K562 (cell line): ENCODE results near the gene ABCA10. TPM values are rescaled to one million over a fixed set of nuclear protein-coding genes. Genes with fewer than 3 reads are reported as not detected.

ENCODE experiments used
- ATAC-seq: fragments of 200-7000 bp; cut with Tn5 transposase; 3 replicates; pipeline ENCODE4 v1.9.1; 2020; ENCODE audit warnings: moderate library complexity
- BruUV-seq: library from RNA; stranded (reverse); fragments of 400-500 nt; replicated peaks from 2 replicates; lab custom pipeline; 2021; lab: Mats Ljungman, UMichigan
- CTCF ChIA-PET: fragments of 300-600 bp; formaldehyde crosslinking; extraction: SDS; loops from one replicate; lab custom pipeline; 2021; ENCODE audit warnings: low intra/inter-chr PET ratio; lab: Yijun Ruan, JAX
- POLR2A ChIA-PET: fragments of 300-600, 350-650 bp; sonication (Branson Sonifier 250); formaldehyde crosslinking; extraction: SDS; loops from one replicate; lab custom pipeline; 2021; ENCODE audit warnings: antibody characterized with exemption, inconsistent platforms; lab: Yijun Ruan, JAX
- DNase-seq, 4 experiments: peaks; one replicate each; pipeline versions ENCODE4 v3.0.0 to v3.0.0-alpha.2; 2011 to 2018; ENCODE audit warnings: low spot score in 3 of 4, mixed read lengths in 3 of 4; ENCODE audit errors: extremely low read depth in 1 of 4
- FAIRE-seq: peaks from 2 replicates; lab custom pipeline; 2011; peaks lifted over from hg19 to GRCh38; lab: Jason Lieb, UNC
- H2AFZ ChIP-seq: 2 replicates; pipeline ENCODE4 v1.6.0; 2011; ENCODE audit warnings: low read depth, low read length, control low read depth, inconsistent platforms
- H3K27ac ChIP-seq: fragments of 200-600 bp; 3 replicates; pipeline ENCODE4 v1.8.0; 2011; ENCODE audit warnings: low read depth, mild to moderate bottlenecking, control low read depth, inconsistent platforms, low read length, moderate library complexity, mixed read lengths; ENCODE audit errors: extremely low read depth
- H3K27me3 ChIP-seq, 2 experiments: fragments of 300-600 bp in 1 of 2; 2 replicates in 1 of 2; 3 replicates in 1 of 2; pipeline versions ENCODE4 v1.6.0 to v1.8.0; 2011; ENCODE audit warnings: inconsistent platforms in 2 of 2, low read length in 2 of 2, mild to moderate bottlenecking in 1 of 2, mixed read lengths in 1 of 2, moderate library complexity in 1 of 2; ENCODE audit not compliant: control insufficient read depth in 2 of 2, insufficient read depth in 2 of 2
- H3K36me3 ChIP-seq: fragments of 300-600 bp; 3 replicates; pipeline ENCODE4 v1.8.0; 2011; ENCODE audit warnings: mild to moderate bottlenecking, low read length, inconsistent platforms; ENCODE audit not compliant: control insufficient read depth, insufficient read depth
- H3K4me1 ChIP-seq, 2 experiments: fragments of 200-600 bp in 1 of 2; replicated peaks in 1 of 2; 2 replicates in 1 of 2; 3 replicates in 1 of 2; pipeline versions ENCODE4 v1.5.1 to v1.8.0; 2011; ENCODE audit warnings: inconsistent platforms in 2 of 2, low read length in 2 of 2, mild to moderate bottlenecking in 1 of 2, mixed read lengths in 1 of 2, moderate library complexity in 1 of 2; ENCODE audit not compliant: control insufficient read depth in 2 of 2, insufficient read depth in 2 of 2
- H3K4me2 ChIP-seq: 2 replicates; pipeline ENCODE4 v1.6.1; 2011; ENCODE audit warnings: low read length, control low read depth, inconsistent platforms, mixed read lengths; ENCODE audit not compliant: insufficient read depth
- H3K4me3 ChIP-seq: fragments of 200-600 bp; sonication (generic), shearing (Covaris generic); 2 replicates; pipeline ENCODE4 v1.5.1; 2016; ENCODE audit warnings: control low read depth, inconsistent platforms
- H3K79me2 ChIP-seq: fragments of 200-600 bp; 3 replicates; pipeline ENCODE4 v1.8.0; 2011; ENCODE audit warnings: low read length, inconsistent platforms; ENCODE audit not compliant: control insufficient read depth, insufficient read depth
- H3K9ac ChIP-seq, 2 experiments: 2 replicates each; pipeline versions ENCODE4 v1.6.0 to v1.6.1; 2011; ENCODE audit warnings: low read depth in 2 of 2, low read length in 2 of 2, control low read depth in 1 of 2, inconsistent platforms in 1 of 2, mild to moderate bottlenecking in 1 of 2, mixed read lengths in 1 of 2; ENCODE audit not compliant: insufficient read depth in 1 of 2
- H3K9me1 ChIP-seq: one replicate; pipeline ENCODE4 v1.6.0; 2011; ENCODE audit warnings: inconsistent platforms, mild to moderate bottlenecking, low read length, moderate library complexity; ENCODE audit not compliant: control insufficient read depth, insufficient read depth
- H3K9me3 ChIP-seq: replicated peaks from 2 replicates; pipeline ENCODE4 v1.5.1; 2011; ENCODE audit warnings: low read depth, low read length, inconsistent platforms; ENCODE audit not compliant: control insufficient read depth, insufficient read depth
- H4K20me1 ChIP-seq: replicated peaks from 2 replicates; pipeline ENCODE4 v1.6.1; 2011; ENCODE audit warnings: low read length, inconsistent platforms, mixed read lengths; ENCODE audit not compliant: control insufficient read depth, insufficient read depth
- ARID1B ChIP-seq: fragments of 450-650 bp; IDR thresholded peaks from 2 replicates; pipeline ENCODE4 v1.6.1; 2016; ENCODE audit warnings: antibody characterized with exemption, mild to moderate bottlenecking, inconsistent platforms
- CREM ChIP-seq: IDR thresholded peaks from 2 replicates; pipeline ENCODE4 v1.6.1; 2014; ENCODE audit warnings: antibody characterized with exemption, low read depth
- EGR1 ChIP-seq: fragments of 450-650 bp; conservative IDR thresholded peaks from 2 replicates; pipeline ENCODE4 v1.6.1; 2017; ENCODE audit warnings: mild to moderate bottlenecking
- EP400 ChIP-seq: fragments of 450-650 bp; IDR thresholded peaks from 2 replicates; pipeline ENCODE4 v1.6.1; 2017; ENCODE audit warnings: antibody characterized with exemption, mild to moderate bottlenecking, moderate library complexity
- ETV1 ChIP-seq: fragments of 450-650 bp; conservative IDR thresholded peaks from 2 replicates; pipeline ENCODE4 v1.6.1; 2016; ENCODE audit warnings: missing genetic modification characterization, control low read depth, low read depth, missing compliant biosample characterization
- GABPA ChIP-seq: fragments of 200-800 bp; sonication (Bioruptor generic); conservative IDR thresholded peaks from 2 replicates; pipeline ENCODE4 v1.6.1; 2016; ENCODE audit warnings: low read depth, missing genetic modification characterization, missing compliant biosample characterization
- GATAD2A ChIP-seq: fragments of 450-650 bp; IDR thresholded peaks from 2 replicates; pipeline ENCODE4 v1.6.1; 2017
- IRF2 ChIP-seq: sonication (generic); formaldehyde crosslinking; IDR thresholded peaks from 2 replicates; pipeline ENCODE4 v1.8.1; 2022; ENCODE audit warnings: mild to moderate bottlenecking, missing genetic modification reagents
- NR2C1 ChIP-seq, 2 experiments: fragments of 450-650 bp; IDR thresholded peaks; 2 replicates each; pipeline ENCODE4 v1.6.1; 2017; ENCODE audit warnings: mild to moderate bottlenecking in 2 of 2, antibody characterized with exemption in 1 of 2, inconsistent platforms in 1 of 2, missing compliant biosample characterization in 1 of 2, missing genetic modification characterization in 1 of 2
- NR3C1 ChIP-seq: sonication (generic); formaldehyde crosslinking; IDR thresholded peaks from 2 replicates; pipeline ENCODE4 v1.8.1; 2022; ENCODE audit warnings: missing genetic modification reagents
- NR4A1 ChIP-seq, 2 experiments: fragments of 250-450 bp in 1 of 2; fragments of 450-650 bp in 1 of 2; sonication (Bioruptor Pico) in 1 of 2; IDR thresholded peaks; 2 replicates each; pipeline versions ENCODE4 v1.4.0 to v1.6.1; 2016 to 2020; ENCODE audit warnings: mild to moderate bottlenecking in 2 of 2, missing compliant biosample characterization in 1 of 2, missing genetic modification characterization in 1 of 2, moderate library complexity in 1 of 2
- PRMT5 ChIP-seq: sonication (generic); formaldehyde crosslinking; IDR thresholded peaks from 2 replicates; pipeline ENCODE4 v1.5.0; 2020; ENCODE audit warnings: missing genetic modification reagents
- SNIP1 ChIP-seq: fragments of 450-650 bp; IDR thresholded peaks from 2 replicates; pipeline ENCODE4 v1.7.1; 2017; ENCODE audit warnings: low read depth, mild to moderate bottlenecking
- SOX6 ChIP-seq: fragments of 450-650 bp; IDR thresholded peaks from 2 replicates; pipeline ENCODE4 v1.6.1; 2014; ENCODE audit warnings: mild to moderate bottlenecking
- SPI1 ChIP-seq: IDR thresholded peaks from 2 replicates; pipeline ENCODE4 v1.6.1; 2011; ENCODE audit warnings: low read depth, low read length, control low read depth, borderline replicate concordance
- TBP ChIP-seq: optimal IDR thresholded peaks from 2 replicates; pipeline ENCODE3; 2011; ENCODE audit warnings: low read depth, low read length, improper control_type of control experiment
- ZNF24 ChIP-seq: fragments of 450-650 bp; IDR thresholded peaks from 2 replicates; pipeline ENCODE4 v1.6.1; 2016
- WGBS: fragments of 100-300 bp; shearing (Covaris generic); methylation state at CpG from one replicate; pipeline ENCODE4 v1.1.6; 2016; ENCODE audit warnings: low coverage, mixed read lengths; ENCODE audit not compliant: insufficient coverage; ENCODE audit errors: missing lambda C conversion rate; 5-methylcytosine and 5-hydroxymethylcytosine counted together
- in situ Hi-C: fragments of 300-500 bp; cut with MboI; formaldehyde crosslinking; loops from 4 replicates; pipeline ENCODE4 v1.15.0; 2018; ENCODE audit warnings: inconsistent platforms, mixed read lengths
- intact Hi-C: fragments of 100-400 bp; cut with micrococcal nuclease; formaldehyde crosslinking; loops from 2 replicates; pipeline ENCODE4 v1.14.2; 2022
- polyA plus RNA-seq, 8 experiments: library from polyadenylated mRNA; depleted of rRNA in 4 of 8; stranded (reverse) in 5 of 8; unstranded in 3 of 8; fragments of >200 nt; fragmentation: Nextera tagmentation in 2 of 8; fragmentation: Illumina TruSeq in 1 of 8; extraction: Ambion mirVana in 2 of 8; extraction: Trizol in 1 of 8; gene quantifications; 2 replicates each; pipeline versions ENCODE4 v1.2.1 to v1.2.3, GENCODE V29; 2011 to 2014; ENCODE audit warnings: inconsistent platforms in 1 of 8, missing spikeins in 1 of 8
- total RNA-seq, 7 experiments: library from RNA; depleted of rRNA in 6 of 7; stranded (reverse); fragments of >200 nt in 6 of 7; fragmentation: Illumina TruSeq in 2 of 7; extraction: Trizol in 2 of 7; gene quantifications; 2 replicates each; pipeline versions ENCODE4 v1.2.1 to v1.2.3, GENCODE V29; 2011 to 2021; ENCODE audit warnings: low replicate concordance in 1 of 7
- TF ChIP-seq, protein P1 (sequence below), 2 experiments: fragments of 450-650 bp in 1 of 2; sonication (generic) in 1 of 2; formaldehyde crosslinking; conservative IDR thresholded peaks; 2 replicates each; pipeline versions ENCODE4 v1.4.0 to v1.8.1; 2020 to 2022; ENCODE audit warnings: mild to moderate bottlenecking in 1 of 2, missing genetic modification reagents in 1 of 2
- TF ChIP-seq, protein P2 (sequence below): sonication (generic); IDR thresholded peaks from 2 replicates; pipeline ENCODE4 v1.6.1; 2016
- TF ChIP-seq, protein P3 (sequence below), 2 experiments: fragments of 250-450 bp in 1 of 2; fragments of 450-650 bp in 1 of 2; sonication (Bioruptor Pico) in 1 of 2; IDR thresholded peaks; 2 replicates each; pipeline versions ENCODE4 v1.6.1 to v1.8.0; 2016 to 2021; ENCODE audit warnings: mild to moderate bottlenecking in 2 of 2, moderate library complexity in 2 of 2, missing compliant biosample characterization in 1 of 2, missing genetic modification characterization in 1 of 2

ABCA10 gene
- total and polyA plus RNA-seq, 9 of the 15 experiments (the other 6 are each of a cell fraction or from before 2014, with no cell fraction given): 0.04 to 0.45 (median 0.15) TPM; not detected in 1

- no TSS peak for BruUV-seq
- Histone ChIP-seq H4K20me1 (no peaks in the 10 kb centered on the region), H3K27me3 (no peaks in the 10 kb centered on the region), H2AFZ (peak overlapping the region; percentile 37), H3K4me2 (no peak overlapping the region), H3K4me1 (peaks cover 0 to 24% of the 10 kb centered on the region in 2 experiments; a peak in 3 of 5 replicates), H3K36me3 (no peaks in the 10 kb centered on the region), H3K79me2 (no peaks in the 10 kb centered on the region), H3K9me3 (no peaks in the 10 kb centered on the region), H3K9ac (0 out of 4 replicates have a peak overlapping the region, but pooled peaks of 1 of the 2 experiments have one; percentile 6), H3K27ac (peak overlapping the region; percentile 66), H3K4me3 (no peak overlapping the region), H3K9me1 (no peaks in the 10 kb centered on the region)
- intact Hi-C loops: no loop called here
- WGBS: 44% methylated on average over 4 of the region's 4 CpGs
- POLR2A ChIA-PET: no interaction called here
- in situ Hi-C loops: no loop called here
- CTCF ChIA-PET: no interaction called here
- peak in 2 of 4 experiments; percentile 19 to 62 for DNase-seq
- ATAC-seq: peak; percentile 83
- no peak for FAIRE-seq
- TF ChIP-seq, protein P1, sequence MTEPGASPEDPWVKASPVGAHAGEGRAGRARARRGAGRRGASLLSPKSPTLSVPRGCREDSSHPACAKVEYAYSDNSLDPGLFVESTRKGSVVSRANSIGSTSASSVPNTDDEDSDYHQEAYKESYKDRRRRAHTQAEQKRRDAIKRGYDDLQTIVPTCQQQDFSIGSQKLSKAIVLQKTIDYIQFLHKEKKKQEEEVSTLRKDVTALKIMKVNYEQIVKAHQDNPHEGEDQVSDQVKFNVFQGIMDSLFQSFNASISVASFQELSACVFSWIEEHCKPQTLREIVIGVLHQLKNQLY (CRISPR knock-in tag; conservative IDR thresholded peaks at IDR 0.05): no peak
- TF ChIP-seq ETV1 (peak; percentile 79), SOX6 (peak; percentile 95), SPI1 (peak; percentile 83; the same call in 1 of the 2 replicates), SNIP1 (no peak), ARID1B (peak; percentile 73), ZNF24 (peak; percentile 59; the same call in 1 of the 2 replicates), PRMT5 (no peak), EP400 (peak; percentile 76), EGR1 (no peak), IRF2 (CRISPR knock-in tag) (no peak), GATAD2A (no peak), GABPA (tag) (peak; percentile 52), NR4A1 (CRISPR knock-in tag; IDR thresholded peaks at IDR 0.05) (no peak), NR4A1 (tag; IDR thresholded peaks at IDR 0.05) (no peak), TBP (no peak), NR2C1 (IDR thresholded peaks at IDR 0.05) (no peak; the same call in 1 of the 2 replicates), NR2C1 (tag; IDR thresholded peaks at IDR 0.05) (peak; percentile 42; the same call in 1 of the 2 replicates), CREM (0 out of 2 replicates have a peak, but pooled peaks have one; percentile 2), NR3C1 (no peak)
- TF ChIP-seq, protein P2, sequence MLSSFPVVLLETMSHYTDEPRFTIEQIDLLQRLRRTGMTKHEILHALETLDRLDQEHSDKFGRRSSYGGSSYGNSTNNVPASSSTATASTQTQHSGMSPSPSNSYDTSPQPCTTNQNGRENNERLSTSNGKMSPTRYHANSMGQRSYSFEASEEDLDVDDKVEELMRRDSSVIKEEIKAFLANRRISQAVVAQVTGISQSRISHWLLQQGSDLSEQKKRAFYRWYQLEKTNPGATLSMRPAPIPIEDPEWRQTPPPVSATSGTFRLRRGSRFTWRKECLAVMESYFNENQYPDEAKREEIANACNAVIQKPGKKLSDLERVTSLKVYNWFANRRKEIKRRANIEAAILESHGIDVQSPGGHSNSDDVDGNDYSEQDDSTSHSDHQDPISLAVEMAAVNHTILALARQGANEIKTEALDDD: peak; percentile 53; the same call in 1 of the 2 replicates
- TF ChIP-seq, protein P3, sequence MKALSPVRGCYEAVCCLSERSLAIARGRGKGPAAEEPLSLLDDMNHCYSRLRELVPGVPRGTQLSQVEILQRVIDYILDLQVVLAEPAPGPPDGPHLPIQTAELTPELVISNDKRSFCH (CRISPR knock-in tag; IDR thresholded peaks at IDR 0.05): no peak
- TF ChIP-seq, protein P3 (tag; IDR thresholded peaks at IDR 0.05): no peak
Measured at GRCh38 chr17:69175625-69176456, 52.8 kb downstream of the ABCA10 start.
